Stomach (tissue), 4 donors: ENCODE results near the gene CNTFR.

Source experiments
- EP300 ChIP-seq: sonication (generic); formaldehyde crosslinking; IDR thresholded peaks from one replicate; pipeline ENCODE4 v1.6.1; 2017; ENCODE audit warnings: antibody characterized with exemption
- POLR2A ChIP-seq, 4 donors: fragments of 450-650 bp; IDR thresholded peaks; one replicate each; pipeline ENCODE4 v1.6.1; 2016; ENCODE audit warnings: antibody characterized with exemption in 4 of 4, control low read depth in 2 of 4, mild to moderate bottlenecking in 1 of 4, moderate library complexity in 1 of 4
- POLR2AphosphoS5 ChIP-seq, 3 donors: sonication (generic); formaldehyde crosslinking; IDR thresholded peaks; one replicate each; pipeline ENCODE4 v1.6.1; 2016; ENCODE audit warnings: antibody characterized with exemption in 3 of 3
- TF ChIP-seq, protein P1 (sequence below), 7 experiments: fragments of 450-650 bp in 4 of 7; fragments of 200-600 bp in 3 of 7; sonication (generic) in 3 of 7; IDR thresholded peaks; one replicate each; pipeline ENCODE4 v1.5.1; 2016 to 2019; ENCODE audit warnings: antibody characterized with exemption in 7 of 7, control low read depth in 2 of 7, mild to moderate bottlenecking in 1 of 7

DNA sequence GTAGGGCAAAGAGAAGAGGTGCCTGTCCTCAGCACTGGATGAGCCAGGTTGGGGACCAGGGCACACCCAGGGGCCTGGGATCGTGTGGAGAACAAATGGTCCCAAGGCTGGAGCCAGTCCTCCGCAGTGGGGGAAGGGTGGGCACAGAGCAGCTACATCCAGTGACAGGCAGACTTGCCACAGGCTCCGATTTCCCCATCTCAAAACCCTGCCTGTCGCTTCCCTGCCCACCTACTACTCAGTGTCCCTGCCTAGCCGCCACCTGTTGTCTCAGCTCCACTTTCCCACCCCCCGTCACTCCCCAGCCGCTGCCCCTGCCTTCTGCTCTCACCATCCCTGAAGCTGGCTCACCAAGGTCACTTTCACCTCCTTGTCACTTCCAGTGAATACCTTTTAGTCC lies 52.8 kb downstream of the CNTFR start:
- TF ChIP-seq, protein P1, sequence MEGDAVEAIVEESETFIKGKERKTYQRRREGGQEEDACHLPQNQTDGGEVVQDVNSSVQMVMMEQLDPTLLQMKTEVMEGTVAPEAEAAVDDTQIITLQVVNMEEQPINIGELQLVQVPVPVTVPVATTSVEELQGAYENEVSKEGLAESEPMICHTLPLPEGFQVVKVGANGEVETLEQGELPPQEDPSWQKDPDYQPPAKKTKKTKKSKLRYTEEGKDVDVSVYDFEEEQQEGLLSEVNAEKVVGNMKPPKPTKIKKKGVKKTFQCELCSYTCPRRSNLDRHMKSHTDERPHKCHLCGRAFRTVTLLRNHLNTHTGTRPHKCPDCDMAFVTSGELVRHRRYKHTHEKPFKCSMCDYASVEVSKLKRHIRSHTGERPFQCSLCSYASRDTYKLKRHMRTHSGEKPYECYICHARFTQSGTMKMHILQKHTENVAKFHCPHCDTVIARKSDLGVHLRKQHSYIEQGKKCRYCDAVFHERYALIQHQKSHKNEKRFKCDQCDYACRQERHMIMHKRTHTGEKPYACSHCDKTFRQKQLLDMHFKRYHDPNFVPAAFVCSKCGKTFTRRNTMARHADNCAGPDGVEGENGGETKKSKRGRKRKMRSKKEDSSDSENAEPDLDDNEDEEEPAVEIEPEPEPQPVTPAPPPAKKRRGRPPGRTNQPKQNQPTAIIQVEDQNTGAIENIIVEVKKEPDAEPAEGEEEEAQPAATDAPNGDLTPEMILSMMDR (IDR thresholded peaks at IDR 0.05): no peak
- no peak for TF ChIP-seq POLR2A (IDR thresholded peaks at IDR 0.05)
- TF ChIP-seq EP300: no peak
- no peak for TF ChIP-seq POLR2AphosphoS5 (IDR thresholded peaks at IDR 0.05)
